Activated naive CD8-positive, alpha-beta T cell (primary cell): ENCODE measurements around the gene NMRAL1.

Experiments used
- H3K27ac Mint-ChIP-seq: one replicate; pipeline ENCODE4 v1.8.0; 2021; ENCODE audit warnings: mixed read lengths
- H3K27me3 Mint-ChIP-seq: one replicate; pipeline ENCODE4 v1.8.0; 2021; ENCODE audit warnings: mixed read lengths
- H3K36me3 Mint-ChIP-seq: one replicate; pipeline ENCODE4 v1.8.0; 2021; ENCODE audit warnings: mixed read lengths
- H3K4me1 Mint-ChIP-seq: one replicate; pipeline ENCODE4 v1.8.0; 2021; ENCODE audit warnings: low read depth, mixed read lengths
- H3K4me3 Mint-ChIP-seq: one replicate; pipeline ENCODE4 v1.8.0; 2021; ENCODE audit warnings: mild to moderate bottlenecking, mixed read lengths
- H3K9me3 Mint-ChIP-seq: one replicate; pipeline ENCODE4 v1.8.0; 2021; ENCODE audit warnings: low read depth, mixed read lengths

The NMRAL1 gene

GRCh38 chr16:4488499-4488967 lies 14.1 kb upstream of the NMRAL1 start:
- H3K4me1 Mint-ChIP-seq: peaks cover 68% of the 10 kb centered on the region

GRCh38 chr16:4487955-4488498 lies 13.6 kb upstream of the NMRAL1 start:
- Mint-ChIP-seq H3K27ac (peak overlapping the region; percentile 90), H3K36me3 (peaks cover 9% of the 10 kb centered on the region), H3K27me3 (no peaks in the 10 kb centered on the region), H3K4me3 (peak overlapping the region; percentile 76), H3K9me3 (no peaks in the 10 kb centered on the region), H3K4me1 (peaks cover 65% of the 10 kb centered on the region)

More at GRCh38 chr16:4488499-4488967, 14.1 kb upstream of the NMRAL1 start:
- Mint-ChIP-seq H3K27me3 (no peaks in the 10 kb centered on the region), H3K9me3 (no peaks in the 10 kb centered on the region), H3K36me3 (peaks cover 9% of the 10 kb centered on the region), H3K27ac (peak overlapping the region; percentile 90), H3K4me3 (peak overlapping the region; percentile 76)

GRCh38 chr16:4486126-4486893 lies 11.9 kb upstream of the NMRAL1 start:
- peak overlapping the region; percentile 28 for H3K4me3 Mint-ChIP-seq
- no peaks in the 10 kb centered on the region for H3K27me3 Mint-ChIP-seq
- peaks cover 9% of the 10 kb centered on the region for H3K36me3 Mint-ChIP-seq
- peaks cover 76% of the 10 kb centered on the region for H3K4me1 Mint-ChIP-seq
- H3K9me3 Mint-ChIP-seq: no peaks in the 10 kb centered on the region
- H3K27ac Mint-ChIP-seq: peak overlapping the region; percentile 93

DNA sequence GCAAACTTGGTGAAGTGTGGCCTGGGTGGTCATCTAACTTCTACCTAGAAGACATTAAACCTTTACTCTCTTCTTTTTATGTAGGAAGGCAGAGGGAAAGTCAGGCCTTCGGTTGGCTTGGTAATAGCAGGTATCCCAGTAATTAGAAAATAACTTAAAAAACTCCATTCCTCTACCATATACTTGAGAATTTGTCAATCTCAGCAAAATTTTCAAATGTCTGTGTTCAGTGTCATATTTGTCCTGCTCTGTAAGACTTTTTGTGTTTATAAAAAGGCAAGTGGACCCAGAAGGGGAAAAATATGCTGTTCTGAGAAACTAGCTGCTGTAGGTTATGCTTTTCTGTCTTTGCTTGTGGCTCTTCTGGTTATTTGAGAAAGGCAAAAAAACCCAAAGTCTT lies 7.5 kb upstream of the NMRAL1 start:
- Mint-ChIP-seq H3K4me1 (peaks cover 59% of the 10 kb centered on the region), H3K27me3 (no peaks in the 10 kb centered on the region), H3K27ac (peak overlapping the region; percentile 79), H3K9me3 (no peaks in the 10 kb centered on the region), H3K4me3 (peak overlapping the region; percentile 48), H3K36me3 (peaks cover 9% of the 10 kb centered on the region)

DNA sequence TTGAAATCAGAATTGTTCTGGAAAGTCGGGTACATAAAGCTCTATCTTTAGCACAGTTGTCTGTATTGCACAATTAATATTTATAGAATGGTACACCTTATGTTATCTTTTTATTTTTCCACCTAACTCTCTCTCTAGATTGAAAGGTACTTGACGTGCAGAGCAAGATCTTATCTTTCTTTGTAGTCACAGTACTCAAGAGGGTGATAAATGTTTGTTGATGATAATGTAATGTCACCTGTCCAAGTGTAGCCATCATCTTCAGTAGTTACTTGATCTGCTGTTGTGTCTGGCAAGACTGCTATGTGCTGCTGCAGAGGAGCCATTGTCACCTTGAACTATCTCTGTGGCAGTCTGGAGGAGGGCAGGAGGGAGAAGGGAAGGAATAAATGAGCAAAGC lies 7.1 kb upstream of the NMRAL1 start:
- H3K4me3 Mint-ChIP-seq: peak overlapping the region; percentile 48
- peaks cover 55% of the 10 kb centered on the region for H3K4me1 Mint-ChIP-seq
- no peaks in the 10 kb centered on the region for H3K27me3 Mint-ChIP-seq

GRCh38 chr16:4477966-4478365 lies 3.5 kb upstream of the NMRAL1 start:
- Mint-ChIP-seq H3K36me3 (peaks cover 4% of the 10 kb centered on the region), H3K27me3 (no peaks in the 10 kb centered on the region), H3K4me1 (peaks cover 53% of the 10 kb centered on the region), H3K4me3 (peak overlapping the region; percentile 92), H3K9me3 (no peaks in the 10 kb centered on the region), H3K27ac (peak overlapping the region; percentile 80)

More for the DNA sequence above, 7.1 kb upstream of the NMRAL1 start:
- Mint-ChIP-seq H3K36me3 (peaks cover 9% of the 10 kb centered on the region), H3K9me3 (no peaks in the 10 kb centered on the region), H3K27ac (peak overlapping the region; percentile 79)

DNA sequence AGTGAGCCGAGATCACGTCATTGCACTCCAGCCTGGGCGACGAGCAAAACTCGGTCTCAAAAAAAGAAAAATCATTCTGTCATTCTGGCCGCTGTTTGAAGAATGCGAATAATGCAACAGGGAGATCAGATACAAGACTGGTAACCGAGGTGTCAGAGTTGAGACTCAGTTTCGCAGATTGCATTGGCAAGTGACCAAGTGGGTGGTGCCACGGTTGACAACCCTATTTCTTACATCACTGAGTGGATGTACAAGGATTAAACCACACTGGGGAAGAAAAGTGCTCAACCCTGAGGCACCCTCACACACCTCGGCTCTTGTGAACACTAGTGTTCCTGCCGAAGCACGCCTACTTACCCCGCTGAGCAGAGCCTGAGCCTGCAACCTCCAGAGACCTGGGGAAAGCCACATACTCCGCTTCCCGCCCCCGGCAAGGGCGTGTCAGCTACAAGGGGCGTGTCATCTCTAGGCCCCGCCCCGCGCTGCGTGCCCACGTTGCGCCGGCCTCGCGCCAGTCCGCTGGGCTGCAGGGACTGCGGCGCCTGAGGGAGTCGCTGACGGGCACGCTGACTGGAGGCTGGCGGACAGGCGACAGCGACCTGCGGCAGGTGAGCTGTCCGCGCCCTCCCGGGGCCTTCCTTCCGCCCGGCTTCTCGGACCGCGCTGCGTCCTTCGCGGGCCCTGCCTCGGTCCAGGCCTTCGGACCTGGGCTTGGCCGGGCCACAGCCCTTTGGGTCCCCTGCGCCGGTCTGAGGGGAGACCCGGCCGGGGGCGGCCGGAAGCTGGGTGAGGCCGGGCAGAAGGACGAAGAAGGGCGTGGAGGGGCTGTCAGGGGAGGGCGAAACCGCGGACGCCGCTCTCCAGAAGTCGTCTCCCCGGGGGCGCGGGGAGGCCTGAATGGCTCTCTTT lies 1.7 kb upstream of the NMRAL1 start, which contains the start of gene HMOX2:
TSS of gene HMOX2 (plus strand) at position 519 of the 909 bp plus-strand sequence. CDS start 29,127 bp downstream, outside the sequence.
- H3K27ac Mint-ChIP-seq: peak within 1 kb of the TSS; percentile 94
- H3K36me3 Mint-ChIP-seq: peaks cover 6% of the 10 kb centered on the region
- peaks cover 39% of the 10 kb centered on the region for H3K4me1 Mint-ChIP-seq
- H3K4me3 Mint-ChIP-seq: peak within 1 kb of the TSS; percentile 92
- H3K27me3 Mint-ChIP-seq: no peaks in the 10 kb centered on the region
- H3K9me3 Mint-ChIP-seq: no peaks in the 10 kb centered on the region

DNA sequence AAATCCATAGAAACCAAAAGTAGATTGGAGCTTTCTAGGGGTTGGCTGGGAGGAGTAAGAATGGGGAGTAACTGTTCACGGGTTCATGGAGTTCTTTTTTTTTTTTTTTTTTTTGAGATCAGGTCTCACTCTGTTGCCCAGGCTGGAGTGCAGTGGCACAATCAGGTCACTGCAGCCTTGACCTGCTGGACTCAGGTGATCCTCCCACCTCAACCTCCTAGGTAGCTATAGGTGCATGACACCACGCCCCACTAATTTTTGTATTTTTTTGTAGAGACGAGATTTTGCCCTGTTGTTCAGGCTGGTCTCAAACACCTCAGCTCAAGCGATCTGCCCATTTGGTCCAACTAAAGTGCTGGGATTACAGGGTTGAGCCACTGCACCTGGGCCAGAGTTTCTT lies 1.5 kb downstream of the NMRAL1 start:
- Mint-ChIP-seq H3K27ac (peak overlapping the region; percentile 67), H3K4me3 (peak overlapping the region; percentile 88), H3K36me3 (peaks cover 6% of the 10 kb centered on the region), H3K9me3 (no peaks in the 10 kb centered on the region), H3K27me3 (no peaks in the 10 kb centered on the region), H3K4me1 (peaks cover 25% of the 10 kb centered on the region)

DNA sequence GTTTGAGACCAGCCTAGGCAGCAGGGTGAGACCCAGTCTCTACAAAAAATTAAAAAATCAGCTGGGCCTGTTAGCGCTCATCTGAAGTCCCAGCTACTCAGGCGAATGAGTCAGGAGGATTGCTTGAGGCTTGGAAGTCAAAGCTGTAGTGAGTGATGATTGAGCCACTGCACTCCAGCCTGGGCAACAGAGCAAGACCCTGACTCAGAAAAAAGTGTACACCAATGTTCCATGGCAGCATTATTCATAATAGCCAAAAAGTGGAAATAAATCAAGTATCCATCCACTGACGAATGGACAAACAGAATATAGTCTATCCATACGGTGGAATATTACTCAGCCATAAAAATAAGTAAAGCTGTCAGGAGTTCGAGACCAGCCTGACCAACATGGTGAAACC lies 2.6 kb downstream of the NMRAL1 start:
- no peak overlapping the region for H3K4me3 Mint-ChIP-seq
- no peaks in the 10 kb centered on the region for H3K27me3 Mint-ChIP-seq
- H3K9me3 Mint-ChIP-seq: no peaks in the 10 kb centered on the region
- peaks cover 18% of the 10 kb centered on the region for H3K4me1 Mint-ChIP-seq
- H3K27ac Mint-ChIP-seq: no peak overlapping the region
- H3K36me3 Mint-ChIP-seq: peaks cover 6% of the 10 kb centered on the region

GRCh38 chr16:4468972-4469371 lies 5.5 kb downstream of the NMRAL1 start:
- H3K27ac Mint-ChIP-seq: no peak overlapping the region
- no peaks in the 10 kb centered on the region for H3K27me3 Mint-ChIP-seq
- H3K9me3 Mint-ChIP-seq: no peaks in the 10 kb centered on the region
- no peak overlapping the region for H3K4me3 Mint-ChIP-seq
- peaks cover 4% of the 10 kb centered on the region for H3K36me3 Mint-ChIP-seq
- peaks cover 14% of the 10 kb centered on the region for H3K4me1 Mint-ChIP-seq

- H3K36me3 Mint-ChIP-seq: peaks cover 4% of the 10 kb centered on the region
- no peaks in the 10 kb centered on the region for H3K9me3 Mint-ChIP-seq
- H3K27me3 Mint-ChIP-seq: no peaks in the 10 kb centered on the region
- no peak overlapping the region for H3K4me3 Mint-ChIP-seq
- peaks cover 9% of the 10 kb centered on the region for H3K4me1 Mint-ChIP-seq
- H3K27ac Mint-ChIP-seq: no peak overlapping the region
These were observed 6.5 kb downstream of the NMRAL1 start for GRCh38 chr16:4467916-4468315.

GRCh38 chr16:4465977-4466779 lies 8.2 kb downstream of the NMRAL1 start:
- Mint-ChIP-seq H3K4me1 (peaks cover 6% of the 10 kb centered on the region), H3K27me3 (no peaks in the 10 kb centered on the region), H3K27ac (peak overlapping the region; percentile 34), H3K9me3 (no peaks in the 10 kb centered on the region), H3K4me3 (no peak overlapping the region), H3K36me3 (peaks cover 2% of the 10 kb centered on the region)

- H3K9me3 Mint-ChIP-seq: no peaks in the 10 kb centered on the region
- H3K36me3 Mint-ChIP-seq: peaks cover 2% of the 10 kb centered on the region
- peaks cover 13% of the 10 kb centered on the region for H3K4me1 Mint-ChIP-seq
- no peaks in the 10 kb centered on the region for H3K27me3 Mint-ChIP-seq
- H3K27ac Mint-ChIP-seq: no peak overlapping the region
- no peak overlapping the region for H3K4me3 Mint-ChIP-seq
These were observed 10.8 kb downstream of the NMRAL1 start for GRCh38 chr16:4463522-4464163.
